ENCODE measurements around the gene CRNKL1.

Gene CRNKL1

GRCh38 chr20:19993958-19994669, 58.2 kb downstream of the CRNKL1 start:
- no peak for TF ChIP-seq CTCF (IDR thresholded peaks at IDR 0.05; ENCODE audit: borderline replicate concordance, insufficient read depth, low read depth, low read length)
- no peak overlapping the region for H3K4me3 ChIP-seq (ENCODE audit: low read depth, low read length)

- no peak overlapping the region for H3K4me3 ChIP-seq (ENCODE audit: low read depth, low read length)
- no peak for TF ChIP-seq CTCF (IDR thresholded peaks at IDR 0.05; ENCODE audit: borderline replicate concordance, insufficient read depth, low read depth, low read length)
These were observed 59.0 kb downstream of the CRNKL1 start for GRCh38 chr20:19992996-19993908.

- H3K4me3 ChIP-seq (ENCODE audit: low read depth, low read length): no peak overlapping the region
- TF ChIP-seq CTCF (IDR thresholded peaks at IDR 0.05; ENCODE audit: borderline replicate concordance, insufficient read depth, low read depth, low read length): no peak
These were observed 60.4 kb downstream of the CRNKL1 start for GRCh38 chr20:19991854-19992253.

- no peak overlapping the region for H3K4me3 ChIP-seq (ENCODE audit: low read depth, low read length)
- TF ChIP-seq CTCF (IDR thresholded peaks at IDR 0.05; ENCODE audit: borderline replicate concordance, insufficient read depth, low read depth, low read length): no peak
These were observed 61.0 kb downstream of the CRNKL1 start for GRCh38 chr20:19991308-19991707.

GRCh38 chr20:19990850-19991249, 61.4 kb downstream of the CRNKL1 start:
- no peak overlapping the region for H3K4me3 ChIP-seq (ENCODE audit: low read depth, low read length)
- no peak for TF ChIP-seq CTCF (IDR thresholded peaks at IDR 0.05; ENCODE audit: borderline replicate concordance, insufficient read depth, low read depth, low read length)

GRCh38 chr20:19987046-19987445, 65.2 kb downstream of the CRNKL1 start:
- TF ChIP-seq CTCF (IDR thresholded peaks at IDR 0.05; ENCODE audit: borderline replicate concordance, insufficient read depth, low read depth, low read length): no peak
- no peak overlapping the region for H3K4me3 ChIP-seq (ENCODE audit: low read depth, low read length)

Data from GM12875 (cell line).